H1 (cell line): ENCODE results near the gene OR10H1. TPM values are rescaled to one million over a fixed set of nuclear protein-coding genes. Genes with fewer than 3 reads are reported as not detected.

Source experiments
- CTCF ChIA-PET: fragments of 300-600 bp; sonication (Branson Sonifier 250); formaldehyde crosslinking; loops from one replicate; lab custom pipeline; 2021; ENCODE audit not compliant: partially characterized antibody; lab: Charles Lee
- POLR2A ChIA-PET: fragments of 300-600 bp; sonication (Branson Sonifier 250); formaldehyde crosslinking; loops from one replicate; lab custom pipeline; 2021; ENCODE audit warnings: inconsistent platforms; ENCODE audit not compliant: partially characterized antibody; lab: Charles Lee
- DNase-seq, 2 experiments: peaks; one replicate each; pipeline versions ENCODE4 v3.0.0 to v3.0.0-alpha.2; 2010 to 2022; ENCODE audit warnings: low spot score in 2 of 2, low read depth in 1 of 2, mixed read lengths in 1 of 2
- FAIRE-seq: peaks from 2 replicates; lab custom pipeline; 2011; peaks lifted over from hg19 to GRCh38; lab: Jason Lieb, UNC
- H2AFZ ChIP-seq: 2 replicates; pipeline ENCODE4 v1.8.1; 2012; ENCODE audit warnings: low read length, inconsistent platforms
- H2AK5ac ChIP-seq: 2 replicates; pipeline ENCODE4 v1.6.1; 2013; ENCODE audit warnings: low read depth, low read length
- H2BK120ac ChIP-seq: replicated peaks from 2 replicates; pipeline ENCODE3; 2013; ENCODE audit warnings: low read depth, low read length, inconsistent platforms
- H2BK12ac ChIP-seq: 2 replicates; pipeline ENCODE4 v1.6.1; 2013; ENCODE audit warnings: low read depth, low read length
- H2BK15ac ChIP-seq: 2 replicates; pipeline ENCODE4 v1.6.1; 2013; ENCODE audit warnings: low read length
- H2BK20ac ChIP-seq: 2 replicates; pipeline ENCODE4 v1.6.1; 2013; ENCODE audit warnings: low read length
- H2BK5ac ChIP-seq: 2 replicates; pipeline ENCODE4 v1.6.1; 2013; ENCODE audit warnings: low read depth, low read length
- H3K14ac ChIP-seq: 2 replicates; pipeline ENCODE4 v1.6.1; 2013; ENCODE audit warnings: inconsistent platforms; ENCODE audit not compliant: insufficient read length
- H3K18ac ChIP-seq: 2 replicates; pipeline ENCODE4 v1.6.1; 2013; ENCODE audit warnings: low read length; ENCODE audit errors: extremely low read depth
- H3K23ac ChIP-seq: 2 replicates; pipeline ENCODE4 v1.6.1; 2013; ENCODE audit warnings: inconsistent platforms; ENCODE audit not compliant: insufficient read length
- H3K23me2 ChIP-seq: 2 replicates; pipeline ENCODE4 v1.6.1; 2013; ENCODE audit warnings: low read depth, low read length
- H3K27ac ChIP-seq: 2 replicates; pipeline ENCODE4 v1.6.1; 2011; ENCODE audit warnings: low read depth, low read length, inconsistent platforms
- H3K27me3 ChIP-seq, 4 experiments: replicated peaks in 1 of 4; 1 replicate in 1 of 4; 2 replicates in 3 of 4; pipeline versions ENCODE4 v1.6.1 to v1.8.1; 2011 to 2013; ENCODE audit warnings: low read length in 3 of 4, mild to moderate bottlenecking in 3 of 4, inconsistent platforms in 2 of 4, mixed read lengths in 2 of 4, moderate library complexity in 1 of 4; ENCODE audit not compliant: control insufficient read depth in 3 of 4, insufficient read depth in 3 of 4; ENCODE audit errors: extremely low read depth in 1 of 4
- H3K36me3 ChIP-seq, 4 experiments: 2 replicates each; pipeline versions ENCODE4 v1.6.1 to v1.8.1; 2011 to 2013; ENCODE audit warnings: mild to moderate bottlenecking in 4 of 4, low read length in 3 of 4, moderate library complexity in 2 of 4, control low read depth in 1 of 4, inconsistent platforms in 1 of 4; ENCODE audit not compliant: insufficient read depth in 4 of 4, control insufficient read depth in 2 of 4
- H3K4ac ChIP-seq: replicated peaks from 2 replicates; pipeline ENCODE3; 2013; ENCODE audit warnings: low read length, low read depth, mixed read lengths, inconsistent platforms; ENCODE audit not compliant: insufficient read length
- H3K4me1 ChIP-seq, 4 experiments: replicated peaks in 1 of 4; 1 replicate in 1 of 4; 2 replicates in 3 of 4; pipeline versions ENCODE4 v1.6.1 to v1.8.1; 2011 to 2013; ENCODE audit warnings: low read length in 3 of 4, inconsistent platforms in 2 of 4, mixed read lengths in 1 of 4; ENCODE audit not compliant: insufficient read depth in 4 of 4, control insufficient read depth in 3 of 4
- H3K4me2 ChIP-seq, 2 experiments: 2 replicates each; pipeline versions ENCODE4 v1.6.1 to v1.8.1; 2011 to 2013; ENCODE audit warnings: low read depth in 2 of 2, low read length in 2 of 2, control low read depth in 1 of 2, inconsistent platforms in 1 of 2, mild to moderate bottlenecking in 1 of 2; ENCODE audit not compliant: insufficient read depth in 1 of 2
- H3K4me3 ChIP-seq, 4 experiments: fragments of 200-600, 300-600 bp in 1 of 4; sonication (generic), shearing (Covaris generic), sonication (Bioruptor Twin) in 1 of 4; 2 replicates each; pipeline versions ENCODE4 v1.5.1 to v1.8.1; 2011 to 2016; ENCODE audit warnings: low read length in 4 of 4, low read depth in 3 of 4, control low read depth in 2 of 4, inconsistent platforms in 2 of 4, mild to moderate bottlenecking in 2 of 4, mixed read lengths in 1 of 4, moderate library complexity in 1 of 4; ENCODE audit not compliant: insufficient read depth in 2 of 4; ENCODE audit errors: extremely low read depth in 1 of 4
- H3K56ac ChIP-seq: replicated peaks from 2 replicates; pipeline ENCODE3; 2013; ENCODE audit warnings: low read depth, mild to moderate bottlenecking, mixed read lengths, low read length, inconsistent platforms; ENCODE audit not compliant: insufficient read length
- H3K79me1 ChIP-seq: 2 replicates; pipeline ENCODE4 v1.6.1; 2013; ENCODE audit warnings: low read depth, low read length, control low read depth
- H3K79me2 ChIP-seq, 2 experiments: 2 replicates each; pipeline versions ENCODE4 v1.6.1 to v1.8.1; 2012 to 2013; ENCODE audit warnings: low read length in 2 of 2, mild to moderate bottlenecking in 2 of 2, inconsistent platforms in 1 of 2; ENCODE audit not compliant: insufficient read depth in 2 of 2, control insufficient read depth in 1 of 2
- H3K9ac ChIP-seq, 4 experiments: replicated peaks in 1 of 4; 1 replicate in 1 of 4; 2 replicates in 3 of 4; pipeline versions ENCODE4 v1.6.1 to v1.8.1; 2011 to 2013; ENCODE audit warnings: low read depth in 3 of 4, low read length in 3 of 4, control low read depth in 2 of 4, mild to moderate bottlenecking in 2 of 4, moderate library complexity in 2 of 4, inconsistent platforms in 1 of 4; ENCODE audit errors: extremely low read depth in 1 of 4
- H3K9me3 ChIP-seq, 2 experiments: 2 replicates each; pipeline versions ENCODE4 v1.6.1 to v1.8.1; 2012 to 2013; ENCODE audit warnings: mild to moderate bottlenecking in 2 of 2, moderate library complexity in 2 of 2, control low read depth in 1 of 2, inconsistent platforms in 1 of 2, low read depth in 1 of 2, low read length in 1 of 2, mixed read lengths in 1 of 2; ENCODE audit not compliant: insufficient read depth in 2 of 2
- H4K20me1 ChIP-seq, 2 experiments: replicated peaks in 1 of 2; 2 replicates each; pipeline versions ENCODE3 to v1.8.1; 2011 to 2013; ENCODE audit warnings: inconsistent platforms in 2 of 2, low read length in 2 of 2, mild to moderate bottlenecking in 1 of 2; ENCODE audit not compliant: insufficient read depth in 2 of 2, control insufficient read depth in 1 of 2
- H4K5ac ChIP-seq: 2 replicates; pipeline ENCODE4 v1.6.1; 2013; ENCODE audit warnings: low read length, low read depth, mixed read lengths, inconsistent platforms; ENCODE audit not compliant: insufficient read length
- H4K8ac ChIP-seq: 2 replicates; pipeline ENCODE4 v1.8.0; 2013; ENCODE audit warnings: mild to moderate bottlenecking, moderate library complexity, low read length, inconsistent platforms; ENCODE audit not compliant: insufficient read depth; ENCODE audit errors: extremely low read depth
- H4K91ac ChIP-seq: replicated peaks from 2 replicates; pipeline ENCODE3; 2013; ENCODE audit warnings: low read length, mixed read lengths, inconsistent platforms; ENCODE audit not compliant: insufficient read length
- BRCA1 ChIP-seq: IDR thresholded peaks from 2 replicates; pipeline ENCODE4 v1.6.1; 2012; ENCODE audit warnings: low read depth, low read length, improper control_type of control experiment
- CBX5 ChIP-seq: fragments of 300-800, 300-1000 bp; sonication (generic); IDR thresholded peaks from 2 replicates; pipeline ENCODE4 v1.7.1; 2016; ENCODE audit warnings: antibody characterized with exemption, low read length, low read depth
- POU5F1 ChIP-seq: IDR thresholded peaks from 2 replicates; pipeline ENCODE4 v1.6.1; 2011; ENCODE audit warnings: low read depth, mild to moderate bottlenecking, low read length, moderate library complexity
- RAD21 ChIP-seq, 2 experiments: IDR thresholded peaks in 1 of 2; conservative IDR thresholded peaks in 1 of 2; 2 replicates each; pipeline ENCODE4 v1.6.1; 2011; ENCODE audit warnings: low read depth in 2 of 2, low read length in 2 of 2, improper control_type of control experiment in 1 of 2, inconsistent platforms in 1 of 2, mild to moderate bottlenecking in 1 of 2, moderate library complexity in 1 of 2
- SUZ12 ChIP-seq: fragments of 200-600 bp; sonication (generic); IDR thresholded peaks from 2 replicates; pipeline ENCODE4 v1.6.1; 2012; ENCODE audit warnings: mild to moderate bottlenecking, inconsistent platforms, low read length, moderate library complexity, mixed read lengths
- TCF12 ChIP-seq: IDR thresholded peaks from 2 replicates; pipeline ENCODE4 v1.6.1; 2011; ENCODE audit warnings: low read depth, mild to moderate bottlenecking, low read length
- whole genome bisulfite sequencing, 2 experiments: shearing (Covaris generic) in 1 of 2; methylation state at CpG; one replicate each; pipeline versions ENCODE4 v1.1.6 to v1.1.7; 2013 to 2015; ENCODE audit warnings: low lambda C conversion rate in 2 of 2, mixed read lengths in 2 of 2, inconsistent platforms in 1 of 2, low coverage in 1 of 2, missing lambda C conversion rate in 1 of 2; ENCODE audit not compliant: insufficient replicate concordance in 2 of 2, insufficient coverage in 1 of 2, insufficient read length in 1 of 2; ENCODE audit errors: extremely low coverage in 1 of 2, missing lambda C conversion rate in 1 of 2; 5-methylcytosine and 5-hydroxymethylcytosine counted together
- polyA plus RNA-seq, 7 experiments: library from polyadenylated mRNA; depleted of rRNA in 3 of 7; stranded (reverse) in 5 of 7; unstranded in 2 of 7; fragments of >200 nt in 5 of 7; fragments of 200-250 nt in 2 of 7; gene quantifications; 1 replicate in 5 of 7; 2 replicates in 1 of 7; 4 replicates in 1 of 7; pipeline versions ENCODE4 v1.2.1 to v1.2.3, GENCODE V29; 2011 to 2013; ENCODE audit warnings: missing spikeins in 2 of 7, mixed read lengths in 2 of 7
- total RNA-seq: library from RNA; stranded (reverse); fragmentation: NEBNext Ultra II Directional; extraction: Animal tissue kit (Norgen Biotek cat#: 25700); gene quantifications from 2 replicates; pipeline ENCODE4 v1.2.1, GENCODE V29; 2021

OR10H1 gene
- total and polyA plus RNA-seq, 2 of the 8 experiments (the other 6 are each of a cell fraction or from before 2014, with no cell fraction given): not detected

- no peak overlapping the region for H3K27ac ChIP-seq
Observed at GRCh38 chr19:15759962-15760565, 55.4 kb downstream of the OR10H1 start.

More at GRCh38 chr19:15759962-15760565, 55.4 kb downstream of the OR10H1 start:
- no peak overlapping the region for H2BK120ac ChIP-seq
- H3K56ac ChIP-seq: no peak overlapping the region
- H3K23ac ChIP-seq: no peak overlapping the region
- no peak overlapping the region for H2AFZ ChIP-seq
- H4K20me1 ChIP-seq: no peaks in the 10 kb centered on the region
- no peak for FAIRE-seq
- DNase-seq: no peak
- no peak overlapping the region for H2BK15ac ChIP-seq
- H4K91ac ChIP-seq: no peak overlapping the region
- no peaks in the 10 kb centered on the region for H3K79me2 ChIP-seq
- H2BK12ac ChIP-seq: no peak overlapping the region
- H3K14ac ChIP-seq: no peak overlapping the region
- ChIA-PET POLR2A (no interaction called here), CTCF (no interaction called here)
- H3K4me1 ChIP-seq: no peaks in the 10 kb centered on the region
- H3K9me3 ChIP-seq: peaks cover 55 to 73% of the 10 kb centered on the region in 2 experiments
- no peak overlapping the region for H2BK5ac ChIP-seq
- TF ChIP-seq SUZ12: no peak
- TF ChIP-seq BRCA1: no peak
- no peak for TF ChIP-seq TCF12
- TF ChIP-seq RAD21 (IDR thresholded peaks at IDR 0.05 in 1 of 2, conservative IDR thresholded peaks at IDR 0.05 in 1 of 2; ENCODE audit: low read depth in 2 of 2, low read length in 2 of 2): no peak; a peak in 1 of 4 replicates
- no peak for TF ChIP-seq CBX5
- TF ChIP-seq POU5F1: no peak
- H4K8ac ChIP-seq: no peak overlapping the region
- H3K4me2 ChIP-seq: no peak overlapping the region
- H3K4me3 ChIP-seq: no peak overlapping the region
- 79% methylated on average over 14 of the region's 28 CpGs; no CpG with 5 or more reads in 1 of the 2 experiments for WGBS, 2 experiments
- H2BK20ac ChIP-seq: no peak overlapping the region
- H3K18ac ChIP-seq: no peak overlapping the region
- no peak overlapping the region for H3K4ac ChIP-seq
- H3K36me3 ChIP-seq: no peaks in the 10 kb centered on the region
- H3K23me2 ChIP-seq: no peaks in the 10 kb centered on the region
- H2AK5ac ChIP-seq: no peak overlapping the region
- H3K79me1 ChIP-seq: no peaks in the 10 kb centered on the region
- no peak overlapping the region for H4K5ac ChIP-seq
- no peak overlapping the region for H3K9ac ChIP-seq
- no peaks in the 10 kb centered on the region for H3K27me3 ChIP-seq
